BE2C (cell line): ENCODE measurements around the gene COL13A1.

Source experiments
- DNase-seq: peaks from one replicate; pipeline ENCODE4 v3.0.0-alpha.2; 2020
- H3K27me3 ChIP-seq: fragments of 250-450 bp; sonication (Bioruptor Pico); 2 replicates; pipeline ENCODE4 v1.5.1; 2020; ENCODE audit warnings: mild to moderate bottlenecking
- H3K36me3 ChIP-seq: fragments of 250-450 bp; sonication (Bioruptor Pico); 2 replicates; pipeline ENCODE4 v1.5.1; 2020; ENCODE audit warnings: mild to moderate bottlenecking
- H3K4me1 ChIP-seq: fragments of 250-450 bp; sonication (Bioruptor Pico); 2 replicates; pipeline ENCODE4 v1.5.1; 2020
- H3K4me3 ChIP-seq: 2 replicates; pipeline ENCODE4 v1.5.1; 2011; ENCODE audit warnings: low read depth, low read length
- H3K9me3 ChIP-seq: fragments of 250-450 bp; sonication (Bioruptor Pico); 2 replicates; pipeline ENCODE4 v1.5.1; 2020
- CTCF ChIP-seq: IDR thresholded peaks from 2 replicates; pipeline ENCODE4 v1.5.1; 2012; ENCODE audit warnings: mild to moderate bottlenecking, low read depth, low read length

Gene COL13A1

GRCh38 chr10:69880301-69881081, 78.8 kb downstream of the COL13A1 start:
- TF ChIP-seq CTCF, result no peak
- peak overlapping the region; percentile 23 for H3K4me3 ChIP-seq
- no peaks in the 10 kb centered on the region for H3K9me3 ChIP-seq
- peak; percentile 56 for DNase-seq
- H3K4me1 ChIP-seq, result peaks cover 11% of the 10 kb centered on the region
- no peaks in the 10 kb centered on the region for H3K36me3 ChIP-seq
- no peaks in the 10 kb centered on the region for H3K27me3 ChIP-seq

GRCh38 chr10:69881202-69881601, 79.5 kb downstream of the COL13A1 start:
- H3K4me3 ChIP-seq, result no peak overlapping the region
- no peaks in the 10 kb centered on the region for H3K27me3 ChIP-seq
- no peak for DNase-seq
- no peak for TF ChIP-seq CTCF
- no peaks in the 10 kb centered on the region for H3K9me3 ChIP-seq
- peaks cover 11% of the 10 kb centered on the region for H3K4me1 ChIP-seq
- H3K36me3 ChIP-seq, result no peaks in the 10 kb centered on the region

- Histone ChIP-seq H3K4me1 (peaks cover 11% of the 10 kb centered on the region), H3K36me3 (no peaks in the 10 kb centered on the region), H3K27me3 (no peaks in the 10 kb centered on the region), H3K4me3 (no peak overlapping the region), H3K9me3 (no peaks in the 10 kb centered on the region)
- DNase-seq, result no peak
- peak; percentile 31; the same call in 1 of the 2 replicates for TF ChIP-seq CTCF
Observed at GRCh38 chr10:69883310-69884023, 81.8 kb downstream of the COL13A1 start.

GRCh38 chr10:69884024-69884367, 82.3 kb downstream of the COL13A1 start:
- no peak for DNase-seq
- H3K9me3 ChIP-seq, result no peaks in the 10 kb centered on the region
- H3K36me3 ChIP-seq, result no peaks in the 10 kb centered on the region
- no peak overlapping the region for H3K4me3 ChIP-seq
- H3K4me1 ChIP-seq, result peaks cover 11% of the 10 kb centered on the region
- H3K27me3 ChIP-seq, result no peaks in the 10 kb centered on the region
- TF ChIP-seq CTCF, result no peak

- TF ChIP-seq CTCF, result no peak
- Histone ChIP-seq H3K4me3 (no peak overlapping the region), H3K9me3 (no peaks in the 10 kb centered on the region), H3K27me3 (no peaks in the 10 kb centered on the region), H3K36me3 (no peaks in the 10 kb centered on the region), H3K4me1 (peaks cover 11% of the 10 kb centered on the region)
- no peak for DNase-seq
Observed at GRCh38 chr10:69884686-69885085, 83.0 kb downstream of the COL13A1 start.
